ENCODE results near the gene FBXL19. TPM values are rescaled to one million over a fixed set of nuclear protein-coding genes. Genes with fewer than 3 reads are reported as not detected.

Gene FBXL19
- total and polyA plus RNA-seq, 2 of the 8 experiments (the other 6 are each of a cell fraction or from before 2014, with no cell fraction given) = 47.2 to 72.2 TPM

DNA sequence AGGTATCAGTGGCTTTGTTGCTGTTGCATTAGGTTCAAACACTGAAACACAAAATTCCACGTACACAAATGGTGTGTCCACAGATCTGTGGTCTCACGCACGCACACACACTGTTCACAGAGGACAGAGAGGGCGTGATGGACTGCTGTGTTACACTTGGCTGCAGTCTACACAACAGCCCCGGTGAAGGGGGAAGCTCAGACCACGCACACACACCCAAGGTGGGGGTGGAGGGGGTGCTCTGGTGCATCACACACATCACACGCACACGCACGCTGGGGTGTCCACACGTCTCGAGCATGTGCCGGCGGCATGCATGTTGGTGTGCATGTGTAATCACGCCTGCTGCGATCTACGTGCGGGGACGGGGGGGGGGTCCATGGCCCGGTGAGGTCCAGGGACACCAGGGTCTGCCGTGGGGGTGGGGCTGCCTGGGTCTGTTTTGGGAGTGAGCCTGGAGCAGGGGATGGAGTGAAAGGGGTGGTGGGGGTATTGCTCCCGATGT, 69.0 kb downstream of the FBXL19 start (continued):
- TF ChIP-seq BACH1 (IDR thresholded peaks at IDR 0.05; ENCODE audit: low read length) (no peak), CBX8 (IDR thresholded peaks at IDR 0.05; ENCODE audit: borderline replicate concordance, low read depth, low read length) (no peak), NANOG (IDR thresholded peaks at IDR 0.05; ENCODE audit: insufficient read depth, low read depth, low read length, poor library complexity, severe bottlenecking) (no peak), CEBPB (IDR thresholded peaks at IDR 0.05; ENCODE audit: low read depth, low read length) (no peak), ZNF274 (IDR thresholded peaks at IDR 0.05; ENCODE audit: borderline replicate concordance, extremely low read depth, low read length) (no peak), EGR1 (IDR thresholded peaks at IDR 0.05; ENCODE audit: borderline replicate concordance, low read depth, low read length) (no peak), MAFK (IDR thresholded peaks at IDR 0.05; ENCODE audit: low read depth, low read length) (no peak), TEAD4 (IDR thresholded peaks at IDR 0.05; ENCODE audit: low read depth, low read length) (no peak)
